BE2C (cell line): ENCODE measurements around the gene POLR2B.

Source experiments
- DNase-seq: peaks from one replicate; pipeline ENCODE4 v3.0.0-alpha.2; 2020
- H3K27me3 ChIP-seq: fragments of 250-450 bp; sonication (Bioruptor Pico); 2 replicates; pipeline ENCODE4 v1.5.1; 2020; ENCODE audit warnings: mild to moderate bottlenecking
- H3K36me3 ChIP-seq: fragments of 250-450 bp; sonication (Bioruptor Pico); 2 replicates; pipeline ENCODE4 v1.5.1; 2020; ENCODE audit warnings: mild to moderate bottlenecking
- H3K4me1 ChIP-seq: fragments of 250-450 bp; sonication (Bioruptor Pico); 2 replicates; pipeline ENCODE4 v1.5.1; 2020
- H3K4me3 ChIP-seq: 2 replicates; pipeline ENCODE4 v1.5.1; 2011; ENCODE audit warnings: low read depth, low read length
- H3K9me3 ChIP-seq: fragments of 250-450 bp; sonication (Bioruptor Pico); 2 replicates; pipeline ENCODE4 v1.5.1; 2020
- CTCF ChIP-seq: IDR thresholded peaks from 2 replicates; pipeline ENCODE4 v1.5.1; 2012; ENCODE audit warnings: mild to moderate bottlenecking, low read depth, low read length

POLR2B gene

DNA sequence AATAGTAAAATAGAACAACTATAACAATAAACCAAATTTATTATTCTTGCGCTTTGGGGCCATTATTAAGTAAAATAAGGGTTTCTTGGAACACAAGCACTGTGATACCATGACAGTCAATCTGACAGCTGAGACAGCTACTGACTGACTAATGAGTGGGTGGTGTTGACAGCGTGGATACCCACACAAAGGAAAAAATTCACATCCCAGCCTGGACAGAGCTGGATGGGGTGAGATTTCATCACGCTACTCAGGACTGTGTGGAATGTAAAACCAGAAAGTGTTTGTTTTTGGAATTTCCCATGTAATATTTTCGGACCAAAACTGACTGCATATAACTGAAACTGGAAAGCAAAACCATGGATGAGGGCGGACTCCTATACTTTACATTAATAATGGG lies 82.7 kb downstream of the POLR2B start:
- no peak for TF ChIP-seq CTCF
- H3K27me3 ChIP-seq = no peaks in the 10 kb centered on the region
- no peak overlapping the region for H3K4me3 ChIP-seq
- no peaks in the 10 kb centered on the region for H3K36me3 ChIP-seq
- DNase-seq = no peak
- H3K4me1 ChIP-seq = peaks cover 15% of the 10 kb centered on the region
- no peaks in the 10 kb centered on the region for H3K9me3 ChIP-seq

- H3K27me3 ChIP-seq = no peaks in the 10 kb centered on the region
- H3K9me3 ChIP-seq = no peaks in the 10 kb centered on the region
- peaks cover 13% of the 10 kb centered on the region for H3K4me1 ChIP-seq
- no peak overlapping the region for H3K4me3 ChIP-seq
- no peak for TF ChIP-seq CTCF
- no peak for DNase-seq
- H3K36me3 ChIP-seq = no peaks in the 10 kb centered on the region
Observed at GRCh38 chr4:57063518-57063917, 84.8 kb downstream of the POLR2B start.

DNA sequence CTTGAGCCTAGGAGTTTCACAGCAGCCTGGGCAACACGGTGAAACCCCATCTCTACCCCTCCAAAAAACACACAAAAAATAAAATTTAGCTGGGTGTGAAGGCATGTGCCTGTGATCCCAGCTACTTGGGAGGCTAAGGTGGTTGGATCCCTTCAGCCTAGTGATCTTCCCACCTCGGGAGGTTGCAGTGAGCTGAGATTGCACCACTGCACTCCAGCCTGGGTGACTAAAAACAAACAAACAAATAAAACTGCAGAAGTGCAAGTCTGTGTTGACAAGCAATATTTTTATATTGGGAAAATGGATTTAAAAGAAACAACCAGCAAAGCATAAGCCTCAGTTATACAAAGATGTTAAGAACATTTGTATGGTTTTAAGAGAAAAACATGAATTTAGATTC lies 85.4 kb downstream of the POLR2B start:
- no peak overlapping the region for H3K4me3 ChIP-seq
- no peaks in the 10 kb centered on the region for H3K9me3 ChIP-seq
- no peak for TF ChIP-seq CTCF
- DNase-seq = no peak
- H3K36me3 ChIP-seq = no peaks in the 10 kb centered on the region
- no peaks in the 10 kb centered on the region for H3K27me3 ChIP-seq
- peaks cover 13% of the 10 kb centered on the region for H3K4me1 ChIP-seq

GRCh38 chr4:57064811-57065711 lies 86.4 kb downstream of the POLR2B start:
- peak; percentile 19 for DNase-seq
- Histone ChIP-seq H3K36me3 (no peaks in the 10 kb centered on the region), H3K4me3 (no peak overlapping the region), H3K9me3 (no peaks in the 10 kb centered on the region), H3K4me1 (peaks cover 13% of the 10 kb centered on the region), H3K27me3 (no peaks in the 10 kb centered on the region)
- no peak for TF ChIP-seq CTCF

DNA sequence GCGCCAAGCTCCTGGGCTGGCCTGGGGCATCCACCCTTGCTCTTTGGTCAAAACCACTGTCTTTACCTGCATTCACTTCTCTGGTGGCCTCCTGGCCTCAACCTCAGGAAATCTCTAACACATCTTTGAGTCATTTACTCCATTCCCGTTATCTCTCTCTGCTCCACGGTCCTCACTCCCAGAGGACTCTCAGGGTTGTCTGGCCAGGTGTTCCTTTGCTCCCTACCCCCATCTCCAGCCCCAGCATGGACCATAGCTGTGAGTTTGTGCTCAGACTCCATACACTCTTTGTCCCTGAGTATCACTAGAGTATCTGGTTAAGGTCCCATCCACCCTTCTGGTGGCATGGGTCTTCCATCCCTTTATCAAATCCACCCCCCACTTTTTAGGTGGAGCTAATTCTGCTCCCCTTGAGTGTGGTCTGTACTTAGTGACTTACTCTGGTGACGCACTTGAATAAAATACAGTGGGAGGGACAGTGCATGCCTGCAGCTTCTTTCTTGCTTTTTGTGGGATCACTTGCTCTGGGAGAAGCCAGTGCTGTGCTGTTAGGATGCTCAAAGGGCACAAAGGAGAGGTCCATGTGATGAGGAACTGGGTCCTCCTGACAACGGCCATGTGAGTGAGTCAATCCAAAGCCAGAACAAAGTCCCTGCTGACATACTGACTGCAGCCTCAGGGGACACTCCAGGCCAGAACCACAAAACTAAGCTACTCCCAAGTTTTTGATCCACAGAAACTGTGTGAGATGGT lies 87.2 kb downstream of the POLR2B start:
- Histone ChIP-seq H3K4me1 (peaks cover 16% of the 10 kb centered on the region), H3K36me3 (no peaks in the 10 kb centered on the region), H3K4me3 (no peak overlapping the region), H3K9me3 (no peaks in the 10 kb centered on the region), H3K27me3 (no peaks in the 10 kb centered on the region)
- no peak for TF ChIP-seq CTCF
- DNase-seq = no peak
